Spleen (tissue), 7 donors: ENCODE data around the gene OXER1.

ENCODE experiments used
- POLR2A ChIP-seq, 3 donors: fragments of 450-650 bp; IDR thresholded peaks; one replicate each; pipeline ENCODE4 v1.5.1; 2017; ENCODE audit warnings: antibody characterized with exemption in 3 of 3, mild to moderate bottlenecking in 1 of 3
- POLR2AphosphoS5 ChIP-seq, 3 donors: sonication (generic); formaldehyde crosslinking; IDR thresholded peaks; one replicate each; pipeline ENCODE4 v1.5.1; 2017; ENCODE audit warnings: antibody characterized with exemption in 3 of 3
- TF ChIP-seq, protein P1 (sequence below), 11 experiments: fragments of 200-600 bp in 7 of 11; fragments of 450-650 bp in 4 of 11; sonication (generic) in 4 of 11; IDR thresholded peaks in 8 of 11; conservative IDR thresholded peaks in 3 of 11; 1 replicate in 7 of 11; 2 replicates in 4 of 11; pipeline versions ENCODE4 v1.4.0 to v1.8.0; 2016 to 2021; ENCODE audit warnings: antibody characterized with exemption in 11 of 11, inconsistent platforms in 4 of 11, mild to moderate bottlenecking in 1 of 11
- donor health status: DM: no; HTN: no; CAD: no; lungs with moderate emphysema.
- donor health status: DM: no; HTN: no; CAD: no.
- donor health status: DM: no; HTN: no; CAD: no.

- no peak for TF ChIP-seq POLR2A (IDR thresholded peaks at IDR 0.05)
- TF ChIP-seq, protein P1, sequence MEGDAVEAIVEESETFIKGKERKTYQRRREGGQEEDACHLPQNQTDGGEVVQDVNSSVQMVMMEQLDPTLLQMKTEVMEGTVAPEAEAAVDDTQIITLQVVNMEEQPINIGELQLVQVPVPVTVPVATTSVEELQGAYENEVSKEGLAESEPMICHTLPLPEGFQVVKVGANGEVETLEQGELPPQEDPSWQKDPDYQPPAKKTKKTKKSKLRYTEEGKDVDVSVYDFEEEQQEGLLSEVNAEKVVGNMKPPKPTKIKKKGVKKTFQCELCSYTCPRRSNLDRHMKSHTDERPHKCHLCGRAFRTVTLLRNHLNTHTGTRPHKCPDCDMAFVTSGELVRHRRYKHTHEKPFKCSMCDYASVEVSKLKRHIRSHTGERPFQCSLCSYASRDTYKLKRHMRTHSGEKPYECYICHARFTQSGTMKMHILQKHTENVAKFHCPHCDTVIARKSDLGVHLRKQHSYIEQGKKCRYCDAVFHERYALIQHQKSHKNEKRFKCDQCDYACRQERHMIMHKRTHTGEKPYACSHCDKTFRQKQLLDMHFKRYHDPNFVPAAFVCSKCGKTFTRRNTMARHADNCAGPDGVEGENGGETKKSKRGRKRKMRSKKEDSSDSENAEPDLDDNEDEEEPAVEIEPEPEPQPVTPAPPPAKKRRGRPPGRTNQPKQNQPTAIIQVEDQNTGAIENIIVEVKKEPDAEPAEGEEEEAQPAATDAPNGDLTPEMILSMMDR (IDR thresholded peaks at IDR 0.05 in 8 of 11, conservative IDR thresholded peaks at IDR 0.05 in 3 of 11), result no peak
- no peak for TF ChIP-seq POLR2AphosphoS5 (IDR thresholded peaks at IDR 0.05)
These were observed 11.3 kb upstream of the OXER1 start for GRCh38 chr2:42775186-42775585.
